K562 (cell line): ENCODE measurements around the gene ARHGAP4. TPM values are rescaled to one million over a fixed set of nuclear protein-coding genes. Genes with fewer than 3 reads are reported as not detected.

Source experiments
- ATAC-seq: fragments of 200-7000 bp; cut with Tn5 transposase; 3 replicates; pipeline ENCODE4 v1.9.1; 2020; ENCODE audit warnings: moderate library complexity
- BruUV-seq: library from RNA; stranded (reverse); fragments of 400-500 nt; replicated peaks from 2 replicates; lab custom pipeline; 2021; lab: Mats Ljungman, UMichigan
- CTCF ChIA-PET: fragments of 300-600 bp; formaldehyde crosslinking; extraction: SDS; loops from one replicate; lab custom pipeline; 2021; ENCODE audit warnings: low intra/inter-chr PET ratio; lab: Yijun Ruan, JAX
- POLR2A ChIA-PET: fragments of 300-600, 350-650 bp; sonication (Branson Sonifier 250); formaldehyde crosslinking; extraction: SDS; loops from one replicate; lab custom pipeline; 2021; ENCODE audit warnings: antibody characterized with exemption, inconsistent platforms; lab: Yijun Ruan, JAX
- DNase-seq, 4 experiments: peaks; one replicate each; pipeline versions ENCODE4 v3.0.0 to v3.0.0-alpha.2; 2011 to 2018; ENCODE audit warnings: low spot score in 3 of 4, mixed read lengths in 3 of 4; ENCODE audit errors: extremely low read depth in 1 of 4
- FAIRE-seq: peaks from 2 replicates; lab custom pipeline; 2011; peaks lifted over from hg19 to GRCh38; lab: Jason Lieb, UNC
- H2AFZ ChIP-seq: 2 replicates; pipeline ENCODE4 v1.6.0; 2011; ENCODE audit warnings: low read depth, low read length, control low read depth, inconsistent platforms
- H3K27ac ChIP-seq: fragments of 200-600 bp; 3 replicates; pipeline ENCODE4 v1.8.0; 2011; ENCODE audit warnings: low read depth, mild to moderate bottlenecking, control low read depth, inconsistent platforms, low read length, moderate library complexity, mixed read lengths; ENCODE audit errors: extremely low read depth
- H3K27me3 ChIP-seq, 2 experiments: fragments of 300-600 bp in 1 of 2; 2 replicates in 1 of 2; 3 replicates in 1 of 2; pipeline versions ENCODE4 v1.6.0 to v1.8.0; 2011; ENCODE audit warnings: inconsistent platforms in 2 of 2, low read length in 2 of 2, mild to moderate bottlenecking in 1 of 2, mixed read lengths in 1 of 2, moderate library complexity in 1 of 2; ENCODE audit not compliant: control insufficient read depth in 2 of 2, insufficient read depth in 2 of 2
- H3K36me3 ChIP-seq: fragments of 300-600 bp; 3 replicates; pipeline ENCODE4 v1.8.0; 2011; ENCODE audit warnings: mild to moderate bottlenecking, low read length, inconsistent platforms; ENCODE audit not compliant: control insufficient read depth, insufficient read depth
- H3K4me1 ChIP-seq, 2 experiments: fragments of 200-600 bp in 1 of 2; replicated peaks in 1 of 2; 2 replicates in 1 of 2; 3 replicates in 1 of 2; pipeline versions ENCODE4 v1.5.1 to v1.8.0; 2011; ENCODE audit warnings: inconsistent platforms in 2 of 2, low read length in 2 of 2, mild to moderate bottlenecking in 1 of 2, mixed read lengths in 1 of 2, moderate library complexity in 1 of 2; ENCODE audit not compliant: control insufficient read depth in 2 of 2, insufficient read depth in 2 of 2
- H3K4me2 ChIP-seq: 2 replicates; pipeline ENCODE4 v1.6.1; 2011; ENCODE audit warnings: low read length, control low read depth, inconsistent platforms, mixed read lengths; ENCODE audit not compliant: insufficient read depth
- H3K4me3 ChIP-seq: fragments of 200-600 bp; sonication (generic), shearing (Covaris generic); 2 replicates; pipeline ENCODE4 v1.5.1; 2016; ENCODE audit warnings: control low read depth, inconsistent platforms
- H3K79me2 ChIP-seq: fragments of 200-600 bp; 3 replicates; pipeline ENCODE4 v1.8.0; 2011; ENCODE audit warnings: low read length, inconsistent platforms; ENCODE audit not compliant: control insufficient read depth, insufficient read depth
- H3K9ac ChIP-seq, 2 experiments: 2 replicates each; pipeline versions ENCODE4 v1.6.0 to v1.6.1; 2011; ENCODE audit warnings: low read depth in 2 of 2, low read length in 2 of 2, control low read depth in 1 of 2, inconsistent platforms in 1 of 2, mild to moderate bottlenecking in 1 of 2, mixed read lengths in 1 of 2; ENCODE audit not compliant: insufficient read depth in 1 of 2
- H3K9me1 ChIP-seq: one replicate; pipeline ENCODE4 v1.6.0; 2011; ENCODE audit warnings: inconsistent platforms, mild to moderate bottlenecking, low read length, moderate library complexity; ENCODE audit not compliant: control insufficient read depth, insufficient read depth
- H3K9me3 ChIP-seq: replicated peaks from 2 replicates; pipeline ENCODE4 v1.5.1; 2011; ENCODE audit warnings: low read depth, low read length, inconsistent platforms; ENCODE audit not compliant: control insufficient read depth, insufficient read depth
- H4K20me1 ChIP-seq: replicated peaks from 2 replicates; pipeline ENCODE4 v1.6.1; 2011; ENCODE audit warnings: low read length, inconsistent platforms, mixed read lengths; ENCODE audit not compliant: control insufficient read depth, insufficient read depth
- ARID3B ChIP-seq: fragments of 250-450 bp; sonication (Bioruptor Pico); IDR thresholded peaks from 2 replicates; pipeline ENCODE4 v1.4.0; 2020; ENCODE audit warnings: borderline replicate concordance
- BHLHE40 ChIP-seq: IDR thresholded peaks from 2 replicates; pipeline ENCODE4 v1.6.1; 2011; ENCODE audit warnings: low read length, improper control_type of control experiment
- BRCA1 ChIP-seq, 2 experiments: fragments of 450-650 bp in 1 of 2; sonication (generic) in 1 of 2; formaldehyde crosslinking in 1 of 2; IDR thresholded peaks; 2 replicates each; pipeline versions ENCODE4 v1.5.0 to v1.6.1; 2017 to 2020; ENCODE audit warnings: mild to moderate bottlenecking in 1 of 2, missing genetic modification reagents in 1 of 2
- C11orf30 ChIP-seq: fragments of 450-650 bp; IDR thresholded peaks from 2 replicates; pipeline ENCODE4 v1.6.1; 2016; ENCODE audit warnings: low read depth, mild to moderate bottlenecking
- DNMT1 ChIP-seq: fragments of 450-650 bp; IDR thresholded peaks from 2 replicates; pipeline ENCODE4 v1.6.1; 2016; ENCODE audit warnings: antibody characterized with exemption, mild to moderate bottlenecking
- EHMT2 ChIP-seq: fragments of 450-650 bp; IDR thresholded peaks from 2 replicates; pipeline ENCODE4 v1.6.1; 2018; ENCODE audit warnings: antibody characterized with exemption
- GABPB1 ChIP-seq: sonication (generic); formaldehyde crosslinking; IDR thresholded peaks from 2 replicates; pipeline ENCODE4 v1.8.0; 2022; ENCODE audit warnings: mild to moderate bottlenecking, missing genetic modification reagents
- HDGF ChIP-seq: fragments of 450-650 bp; IDR thresholded peaks from 2 replicates; pipeline ENCODE4 v1.6.1; 2016
- MAFF ChIP-seq: IDR thresholded peaks from 2 replicates; pipeline ENCODE4 v1.6.1; 2012; ENCODE audit warnings: low read length, improper control_type of control experiment
- MAFG ChIP-seq: fragments of 450-650 bp; conservative IDR thresholded peaks from 2 replicates; pipeline ENCODE4 v1.6.1; 2016; ENCODE audit warnings: missing genetic modification characterization, missing compliant biosample characterization
- RNF2 ChIP-seq: sonication (generic); IDR thresholded peaks from 2 replicates; pipeline ENCODE4 v1.6.1; 2016
- SNRNP70 ChIP-seq: fragments of 200-400 bp; formaldehyde crosslinking; optimal IDR thresholded peaks from 2 replicates; pipeline ENCODE3; 2017; ENCODE audit warnings: low read depth, low read length
- ZNF121 ChIP-seq: sonication (generic); formaldehyde crosslinking; conservative IDR thresholded peaks from 2 replicates; pipeline ENCODE4 v1.8.0; 2022; ENCODE audit warnings: missing genetic modification reagents
- ZNF316 ChIP-seq: fragments of 450-650 bp; IDR thresholded peaks from 2 replicates; pipeline ENCODE4 v1.6.1; 2016
- WGBS: fragments of 100-300 bp; shearing (Covaris generic); methylation state at CpG from one replicate; pipeline ENCODE4 v1.1.6; 2016; ENCODE audit warnings: low coverage, mixed read lengths; ENCODE audit not compliant: insufficient coverage; ENCODE audit errors: missing lambda C conversion rate; 5-methylcytosine and 5-hydroxymethylcytosine counted together
- in situ Hi-C: fragments of 300-500 bp; cut with MboI; formaldehyde crosslinking; loops from 4 replicates; pipeline ENCODE4 v1.15.0; 2018; ENCODE audit warnings: inconsistent platforms, mixed read lengths
- intact Hi-C: fragments of 100-400 bp; cut with micrococcal nuclease; formaldehyde crosslinking; loops from 2 replicates; pipeline ENCODE4 v1.14.2; 2022
- polyA plus RNA-seq, 8 experiments: library from polyadenylated mRNA; depleted of rRNA in 4 of 8; stranded (reverse) in 5 of 8; unstranded in 3 of 8; fragments of >200 nt; fragmentation: Nextera tagmentation in 2 of 8; fragmentation: Illumina TruSeq in 1 of 8; extraction: Ambion mirVana in 2 of 8; extraction: Trizol in 1 of 8; gene quantifications; 2 replicates each; pipeline versions ENCODE4 v1.2.1 to v1.2.3, GENCODE V29; 2011 to 2014; ENCODE audit warnings: inconsistent platforms in 1 of 8, missing spikeins in 1 of 8
- total RNA-seq, 7 experiments: library from RNA; depleted of rRNA in 6 of 7; stranded (reverse); fragments of >200 nt in 6 of 7; fragmentation: Illumina TruSeq in 2 of 7; extraction: Trizol in 2 of 7; gene quantifications; 2 replicates each; pipeline versions ENCODE4 v1.2.1 to v1.2.3, GENCODE V29; 2011 to 2021; ENCODE audit warnings: low replicate concordance in 1 of 7
- TF ChIP-seq, protein P1 (sequence below): fragments of 250-450 bp; sonication (Bioruptor Pico); IDR thresholded peaks from 2 replicates; pipeline ENCODE4 v1.8.0; 2022; ENCODE audit warnings: moderate library complexity, mild to moderate bottlenecking, inconsistent platforms
- TF ChIP-seq, protein P2 (sequence below): sonication (generic); formaldehyde crosslinking; IDR thresholded peaks from 2 replicates; pipeline ENCODE4 v1.8.0; 2022; ENCODE audit warnings: mild to moderate bottlenecking, missing genetic modification reagents
- TF ChIP-seq, protein P3 (sequence below): sonication (generic); formaldehyde crosslinking; IDR thresholded peaks from 2 replicates; pipeline ENCODE4 v1.9.0; 2022; ENCODE audit warnings: mild to moderate bottlenecking, missing genetic modification reagents
- TF ChIP-seq, protein P4 (sequence below): sonication (generic); formaldehyde crosslinking; IDR thresholded peaks from 2 replicates; pipeline ENCODE4 v1.8.0; 2023; ENCODE audit warnings: mild to moderate bottlenecking, missing genetic modification reagents

ARHGAP4 gene
- total and polyA plus RNA-seq, 9 of the 15 experiments (the other 6 are each of a cell fraction or from before 2014, with no cell fraction given), result 0.30 to 81.8 (median 13.5) TPM

- Histone ChIP-seq H3K27me3 (no peaks in the 10 kb centered on the region), H3K36me3 (peaks cover 48% of the 10 kb centered on the region), H3K4me2 (no peak overlapping the region), H2AFZ (no peak overlapping the region), H3K9me1 (no peaks in the 10 kb centered on the region), H3K9ac (peak overlapping the region in 1 of 2 experiments; percentile 78; a peak in 2 of 4 replicates), H3K27ac (no peak overlapping the region), H3K9me3 (no peaks in the 10 kb centered on the region), H3K4me3 (no peak overlapping the region), H3K4me1 (peaks cover 27 to 65% of the 10 kb centered on the region in 2 experiments; a peak in 4 of 5 replicates), H3K79me2 (peaks cover 50% of the 10 kb centered on the region), H4K20me1 (no peaks in the 10 kb centered on the region)
- in situ Hi-C loops, result no loop called here
- no TSS peak for BruUV-seq
- no peak for FAIRE-seq
- CTCF ChIA-PET, result no interaction called here
- POLR2A ChIA-PET, result interaction anchor here (0.5 to 0.6 kb wide), 2 partner anchors 16 to 38 kb away, joined by 3 read pairs; no protein-coding TSS in a partner anchor
- WGBS, result 91% methylated on average over 6 of the region's 8 CpGs
- intact Hi-C loops, result no loop called here
- no peak for DNase-seq
- ATAC-seq, result no peak
- no peak for TF ChIP-seq BHLHE40
- no peak for TF ChIP-seq HDGF
- TF ChIP-seq MAFG, result peak; percentile 39; the same call in 1 of the 2 replicates
- no peak for TF ChIP-seq BRCA1 (IDR thresholded peaks at IDR 0.05)
- no peak for TF ChIP-seq BRCA1 (CRISPR knock-in tag; IDR thresholded peaks at IDR 0.05)
- TF ChIP-seq, protein P1, sequence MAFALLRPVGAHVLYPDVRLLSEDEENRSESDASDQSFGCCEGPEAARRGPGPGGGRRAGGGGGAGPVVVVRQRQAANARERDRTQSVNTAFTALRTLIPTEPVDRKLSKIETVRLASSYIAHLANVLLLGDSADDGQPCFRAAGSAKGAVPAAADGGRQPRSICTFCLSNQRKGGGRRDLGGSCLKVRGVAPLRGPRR (CRISPR knock-in tag), result no peak
- no peak for TF ChIP-seq RNF2
- peak; percentile 68 for TF ChIP-seq ZNF316
- TF ChIP-seq ZNF121, result no peak
- TF ChIP-seq GABPB1 (CRISPR knock-in tag), result no peak
- no peak for TF ChIP-seq DNMT1
- TF ChIP-seq, protein P2, sequence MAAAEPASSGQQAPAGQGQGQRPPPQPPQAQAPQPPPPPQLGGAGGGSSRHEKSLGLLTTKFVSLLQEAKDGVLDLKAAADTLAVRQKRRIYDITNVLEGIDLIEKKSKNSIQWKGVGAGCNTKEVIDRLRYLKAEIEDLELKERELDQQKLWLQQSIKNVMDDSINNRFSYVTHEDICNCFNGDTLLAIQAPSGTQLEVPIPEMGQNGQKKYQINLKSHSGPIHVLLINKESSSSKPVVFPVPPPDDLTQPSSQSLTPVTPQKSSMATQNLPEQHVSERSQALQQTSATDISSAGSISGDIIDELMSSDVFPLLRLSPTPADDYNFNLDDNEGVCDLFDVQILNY (CRISPR knock-in tag), result no peak
- peak; percentile 31; the same call in 1 of the 2 replicates for TF ChIP-seq C11orf30
- TF ChIP-seq, protein P3, sequence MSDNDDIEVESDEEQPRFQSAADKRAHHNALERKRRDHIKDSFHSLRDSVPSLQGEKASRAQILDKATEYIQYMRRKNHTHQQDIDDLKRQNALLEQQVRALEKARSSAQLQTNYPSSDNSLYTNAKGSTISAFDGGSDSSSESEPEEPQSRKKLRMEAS (CRISPR knock-in tag), result no peak
- TF ChIP-seq EHMT2, result no peak
- TF ChIP-seq, protein P4, sequence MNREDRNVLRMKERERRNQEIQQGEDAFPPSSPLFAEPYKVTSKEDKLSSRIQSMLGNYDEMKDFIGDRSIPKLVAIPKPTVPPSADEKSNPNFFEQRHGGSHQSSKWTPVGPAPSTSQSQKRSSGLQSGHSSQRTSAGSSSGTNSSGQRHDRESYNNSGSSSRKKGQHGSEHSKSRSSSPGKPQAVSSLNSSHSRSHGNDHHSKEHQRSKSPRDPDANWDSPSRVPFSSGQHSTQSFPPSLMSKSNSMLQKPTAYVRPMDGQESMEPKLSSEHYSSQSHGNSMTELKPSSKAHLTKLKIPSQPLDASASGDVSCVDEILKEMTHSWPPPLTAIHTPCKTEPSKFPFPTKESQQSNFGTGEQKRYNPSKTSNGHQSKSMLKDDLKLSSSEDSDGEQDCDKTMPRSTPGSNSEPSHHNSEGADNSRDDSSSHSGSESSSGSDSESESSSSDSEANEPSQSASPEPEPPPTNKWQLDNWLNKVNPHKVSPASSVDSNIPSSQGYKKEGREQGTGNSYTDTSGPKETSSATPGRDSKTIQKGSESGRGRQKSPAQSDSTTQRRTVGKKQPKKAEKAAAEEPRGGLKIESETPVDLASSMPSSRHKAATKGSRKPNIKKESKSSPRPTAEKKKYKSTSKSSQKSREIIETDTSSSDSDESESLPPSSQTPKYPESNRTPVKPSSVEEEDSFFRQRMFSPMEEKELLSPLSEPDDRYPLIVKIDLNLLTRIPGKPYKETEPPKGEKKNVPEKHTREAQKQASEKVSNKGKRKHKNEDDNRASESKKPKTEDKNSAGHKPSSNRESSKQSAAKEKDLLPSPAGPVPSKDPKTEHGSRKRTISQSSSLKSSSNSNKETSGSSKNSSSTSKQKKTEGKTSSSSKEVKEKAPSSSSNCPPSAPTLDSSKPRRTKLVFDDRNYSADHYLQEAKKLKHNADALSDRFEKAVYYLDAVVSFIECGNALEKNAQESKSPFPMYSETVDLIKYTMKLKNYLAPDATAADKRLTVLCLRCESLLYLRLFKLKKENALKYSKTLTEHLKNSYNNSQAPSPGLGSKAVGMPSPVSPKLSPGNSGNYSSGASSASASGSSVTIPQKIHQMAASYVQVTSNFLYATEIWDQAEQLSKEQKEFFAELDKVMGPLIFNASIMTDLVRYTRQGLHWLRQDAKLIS (CRISPR knock-in tag), result no peak
- TF ChIP-seq SNRNP70, result no peak
- no peak for TF ChIP-seq ARID3B (CRISPR knock-in tag)
- TF ChIP-seq MAFF, result peak; percentile 5; the same call in 1 of the 2 replicates
Measured at GRCh38 chrX:153931151-153931550, 5.1 kb upstream of the ARHGAP4 start.
